HepG2 (cell line): ENCODE measurements around the gene ANKFY1. TPM values are rescaled to one million over a fixed set of nuclear protein-coding genes. Genes with fewer than 3 reads are reported as not detected.

Source experiments
- AGO1 ChIP-seq: fragments of 200-400 bp; formaldehyde crosslinking; IDR thresholded peaks from 2 replicates; pipeline ENCODE4 v1.6.1; 2017; ENCODE audit warnings: mild to moderate bottlenecking, low read depth, low read length, moderate library complexity; ENCODE audit not compliant: poor library complexity, severe bottlenecking
- CBX1 ChIP-seq: IDR thresholded peaks from one replicate; pipeline ENCODE4 v1.6.1; 2016; ENCODE audit warnings: antibody characterized with exemption, low read depth
- EHMT2 ChIP-seq: fragments of 200-600 bp; sonication (generic); IDR thresholded peaks from 2 replicates; pipeline ENCODE4 v1.7.0; 2017; ENCODE audit warnings: antibody characterized with exemption, low read depth, low read length, borderline replicate concordance
- ESRRA ChIP-seq: sonication (generic); formaldehyde crosslinking; IDR thresholded peaks from 2 replicates; pipeline ENCODE4 v1.5.1; 2020; ENCODE audit warnings: mild to moderate bottlenecking, low read depth, missing genetic modification reagents
- ETV6 ChIP-seq: sonication (generic); formaldehyde crosslinking; conservative IDR thresholded peaks from 2 replicates; pipeline ENCODE4 v1.4.0; 2020; ENCODE audit warnings: missing genetic modification reagents
- KAT2B ChIP-seq: fragments of 150-350 bp; IDR thresholded peaks from 2 replicates; pipeline ENCODE4 v1.6.1; 2014; ENCODE audit warnings: low read depth, low read length, borderline replicate concordance
- KLF12 ChIP-seq: sonication (generic); formaldehyde crosslinking; IDR thresholded peaks from 2 replicates; pipeline ENCODE4 v1.4.0; 2020; ENCODE audit warnings: missing genetic modification reagents, borderline replicate concordance
- MAZ ChIP-seq, 2 experiments: sonication (generic) in 1 of 2; formaldehyde crosslinking in 1 of 2; IDR thresholded peaks; 2 replicates each; pipeline versions ENCODE4 v1.5.0 to v1.6.1; 2012 to 2020; ENCODE audit warnings: low read depth in 2 of 2, mild to moderate bottlenecking in 2 of 2, borderline replicate concordance in 1 of 2, improper control_type of control experiment in 1 of 2, low read length in 1 of 2, missing genetic modification reagents in 1 of 2, moderate library complexity in 1 of 2
- NONO ChIP-seq, 2 experiments: fragments of 450-650 bp in 1 of 2; sonication (generic) in 1 of 2; formaldehyde crosslinking in 1 of 2; IDR thresholded peaks in 1 of 2; conservative IDR thresholded peaks in 1 of 2; 2 replicates each; pipeline versions ENCODE4 v1.6.1 to v1.8.0; 2017 to 2022; ENCODE audit warnings: mild to moderate bottlenecking in 1 of 2, missing genetic modification reagents in 1 of 2, moderate library complexity in 1 of 2
- RFXANK ChIP-seq: IDR thresholded peaks from 2 replicates; pipeline ENCODE4 v1.6.1; 2016
- SMC3 ChIP-seq: IDR thresholded peaks from 2 replicates; pipeline ENCODE4 v1.6.1; 2011; ENCODE audit warnings: low read length, improper control_type of control experiment
- SNAI1 ChIP-seq: sonication (generic); formaldehyde crosslinking; IDR thresholded peaks from 2 replicates; pipeline ENCODE4 v1.5.0; 2020; ENCODE audit warnings: mild to moderate bottlenecking, missing genetic modification reagents, borderline replicate concordance
- YEATS4 ChIP-seq: sonication (generic); formaldehyde crosslinking; IDR thresholded peaks from 2 replicates; pipeline ENCODE4 v1.4.0; 2020; ENCODE audit warnings: missing genetic modification reagents, borderline replicate concordance
- ZFP36L2 ChIP-seq: sonication (generic); formaldehyde crosslinking; IDR thresholded peaks from 2 replicates; pipeline ENCODE4 v1.4.0; 2020; ENCODE audit warnings: missing genetic modification reagents
- ZFP91 ChIP-seq: sonication (generic); formaldehyde crosslinking; IDR thresholded peaks from 2 replicates; pipeline ENCODE4 v1.9.0; 2022; ENCODE audit warnings: missing genetic modification reagents, mild to moderate bottlenecking, borderline replicate concordance
- ZHX1 ChIP-seq: sonication (generic); formaldehyde crosslinking; IDR thresholded peaks from 2 replicates; pipeline ENCODE4 v1.8.1; 2022; ENCODE audit warnings: low read depth, mild to moderate bottlenecking, missing genetic modification reagents
- ZNF550 ChIP-seq: sonication (generic); formaldehyde crosslinking; IDR thresholded peaks from 2 replicates; pipeline ENCODE4 v1.4.0; 2020; ENCODE audit warnings: mild to moderate bottlenecking, missing genetic modification reagents, borderline replicate concordance
- ZNF564 ChIP-seq: sonication (generic); formaldehyde crosslinking; IDR thresholded peaks from 2 replicates; pipeline ENCODE4 v1.8.1; 2023; ENCODE audit warnings: mild to moderate bottlenecking, missing genetic modification reagents
- ZNF660 ChIP-seq: sonication (generic); formaldehyde crosslinking; IDR thresholded peaks from 2 replicates; pipeline ENCODE4 v1.5.1; 2020; ENCODE audit warnings: mild to moderate bottlenecking, low read depth, missing genetic modification reagents, borderline replicate concordance
- ZNF768 ChIP-seq: sonication (generic); formaldehyde crosslinking; IDR thresholded peaks from 2 replicates; pipeline ENCODE4 v1.4.0; 2020; ENCODE audit warnings: missing genetic modification reagents
- ZNF850 ChIP-seq: sonication (generic); formaldehyde crosslinking; conservative IDR thresholded peaks from 2 replicates; pipeline ENCODE4 v1.9.0; 2021; ENCODE audit warnings: mild to moderate bottlenecking, missing genetic modification reagents
- polyA plus RNA-seq, 8 experiments: library from polyadenylated mRNA; depleted of rRNA in 3 of 8; stranded (reverse) in 7 of 8; unstranded in 1 of 8; fragments of >200 nt; fragmentation: Illumina TruSeq in 4 of 8; extraction: Trizol in 4 of 8; gene quantifications; 2 replicates each; pipeline versions ENCODE4 v1.2.1 to v1.2.3, GENCODE V29; 2011 to 2016; ENCODE audit warnings: low read depth in 4 of 8, missing spikeins in 1 of 8, mixed read lengths in 1 of 8; ENCODE audit not compliant: insufficient read depth in 1 of 8
- total RNA-seq, 5 experiments: library from RNA; depleted of rRNA; stranded (reverse); fragments of >200 nt; fragmentation: Illumina TruSeq; extraction: Trizol; gene quantifications; 2 replicates each; pipeline ENCODE4 v1.2.3, GENCODE V29; 2016; ENCODE audit warnings: low read depth in 1 of 5
- TF ChIP-seq, protein P1 (sequence below): sonication (generic); formaldehyde crosslinking; IDR thresholded peaks from 2 replicates; pipeline ENCODE4 v1.4.0; 2020; ENCODE audit warnings: missing genetic modification reagents; ENCODE audit errors: not compliant biosample characterization

ANKFY1 gene
- total and polyA plus RNA-seq, 2 of the 13 experiments (the other 11 are each of a cell fraction or from before 2014, with no cell fraction given), result 11.9 to 16.8 TPM

DNA sequence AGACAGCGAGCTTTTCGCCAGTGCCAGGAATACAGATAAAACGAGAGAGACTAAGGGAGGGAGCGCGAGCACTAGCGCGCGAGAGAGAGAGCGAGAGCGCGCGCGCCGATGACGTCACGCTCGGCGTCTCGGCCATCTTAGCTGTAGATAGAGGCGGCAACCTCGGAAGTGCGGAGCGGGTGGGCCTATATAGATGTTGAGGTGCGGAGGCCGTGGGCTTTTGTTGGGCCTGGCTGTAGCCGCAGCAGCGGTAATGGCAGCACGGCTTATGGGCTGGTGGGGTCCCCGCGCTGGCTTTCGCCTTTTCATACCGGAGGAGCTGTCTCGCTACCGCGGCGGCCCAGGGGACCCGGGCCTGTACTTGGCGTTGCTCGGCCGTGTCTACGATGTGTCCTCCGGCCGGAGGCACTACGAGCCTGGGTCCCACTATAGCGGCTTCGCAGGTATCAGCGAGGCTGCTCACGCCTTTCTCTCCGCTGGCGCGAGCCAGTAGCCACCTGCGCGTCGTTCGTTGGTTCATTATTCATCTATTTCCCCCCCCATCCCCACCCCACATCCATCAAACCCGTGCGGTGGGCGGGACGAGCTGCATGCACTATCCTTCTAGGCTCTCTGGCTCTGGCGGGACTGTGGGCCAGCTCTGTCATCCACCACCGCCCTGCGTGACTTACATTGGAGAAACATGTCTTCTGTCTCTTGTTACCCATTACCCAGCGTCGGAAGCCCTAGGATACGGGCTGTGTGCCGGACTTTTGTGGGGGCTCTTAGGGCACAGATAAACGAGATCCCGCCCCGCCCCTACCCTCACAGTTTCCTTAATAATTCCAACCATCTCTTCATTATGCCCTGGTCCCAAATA, 120.0 kb downstream of the ANKFY1 start (continued):
- TF ChIP-seq, protein P1, sequence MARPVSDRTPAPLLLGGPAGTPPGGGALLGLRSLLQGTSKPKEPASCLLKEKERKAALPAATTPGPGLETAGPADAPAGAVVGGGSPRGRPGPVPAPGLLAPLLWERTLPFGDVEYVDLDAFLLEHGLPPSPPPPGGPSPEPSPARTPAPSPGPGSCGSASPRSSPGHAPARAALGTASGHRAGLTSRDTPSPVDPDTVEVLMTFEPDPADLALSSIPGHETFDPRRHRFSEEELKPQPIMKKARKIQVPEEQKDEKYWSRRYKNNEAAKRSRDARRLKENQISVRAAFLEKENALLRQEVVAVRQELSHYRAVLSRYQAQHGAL (CRISPR knock-in tag), result no peak
- TF ChIP-seq ZNF550, result no peak
- TF ChIP-seq KAT2B, result no peak
- TF ChIP-seq ZNF564, result peak; percentile 31; the same call in 1 of the 2 replicates
- 0 out of 2 replicates have a peak, but pooled peaks have one; percentile 44 for TF ChIP-seq ZFP91 (CRISPR knock-in tag)
- peak; percentile 32; the same call in 1 of the 2 replicates for TF ChIP-seq ZNF768 (CRISPR knock-in tag)
- TF ChIP-seq KLF12, result peak; percentile 29; the same call in 1 of the 2 replicates
- no peak for TF ChIP-seq SMC3
- TF ChIP-seq ZHX1 (CRISPR knock-in tag), result peak; percentile 63
- peak; percentile 61; the same call in 1 of the 2 replicates for TF ChIP-seq SNAI1 (CRISPR knock-in tag)
- TF ChIP-seq ZNF850 (CRISPR knock-in tag), result no peak
- peak; percentile 76; the same call in 1 of the 2 replicates for TF ChIP-seq ETV6
- no peak for TF ChIP-seq NONO (IDR thresholded peaks at IDR 0.05)
- peak; percentile 11; the same call in 1 of the 2 replicates for TF ChIP-seq NONO (CRISPR knock-in tag; conservative IDR thresholded peaks at IDR 0.05)
- TF ChIP-seq EHMT2, result no peak
- no peak for TF ChIP-seq ZNF660 (CRISPR knock-in tag)
- peak; percentile 80; the same call in 1 of the 2 replicates for TF ChIP-seq YEATS4 (CRISPR knock-in tag)
- TF ChIP-seq CBX1, result no peak
- TF ChIP-seq ZFP36L2 (CRISPR knock-in tag), result 0 out of 2 replicates have a peak, but pooled peaks have one; percentile 32
- TF ChIP-seq MAZ (IDR thresholded peaks at IDR 0.05; ENCODE audit: borderline replicate concordance, low read depth, low read length), result no peak
- TF ChIP-seq MAZ (CRISPR knock-in tag; IDR thresholded peaks at IDR 0.05; ENCODE audit: low read depth), result no peak
- TF ChIP-seq RFXANK (CRISPR knock-in tag), result 0 out of 2 replicates have a peak, but pooled peaks have one; percentile 24
- no peak for TF ChIP-seq ESRRA (CRISPR knock-in tag)
- TF ChIP-seq AGO1, result peak; percentile 50
